Lung (tissue), 12 donors: ENCODE measurements around the gene SHISA7. TPM values are rescaled to one million over a fixed set of nuclear protein-coding genes. Genes with fewer than 3 reads are reported as not detected.

Source experiments
- ATAC-seq: fragments of 200-7000 bp; cut with Tn5 transposase; one replicate; pipeline ENCODE4 v1.9.1; 2020; ENCODE audit warnings: moderate number of reproducible peaks; ENCODE audit not compliant: insufficient read depth, low FRiP score
- DNase-seq, 3 donors: peaks; one replicate each; pipeline ENCODE4 v3.0.0-alpha.2; 2013 to 2017
- H3K27ac ChIP-seq, 2 donors: one replicate each; pipeline ENCODE4 v1.5.1; 2013; ENCODE audit warnings: mild to moderate bottlenecking in 2 of 2, moderate library complexity in 2 of 2, control low read depth in 1 of 2, inconsistent platforms in 1 of 2, low read depth in 1 of 2, low read length in 1 of 2
- H3K27me3 ChIP-seq, 3 donors: one replicate each; pipeline ENCODE4 v1.5.1; 2013; ENCODE audit warnings: low read length in 2 of 3; ENCODE audit not compliant: control insufficient read depth in 3 of 3, insufficient read depth in 3 of 3
- H3K36me3 ChIP-seq, 4 donors: one replicate each; pipeline ENCODE4 v1.5.1; 2013; ENCODE audit warnings: low read length in 4 of 4, mild to moderate bottlenecking in 1 of 4, moderate library complexity in 1 of 4; ENCODE audit not compliant: control insufficient read depth in 4 of 4, insufficient read depth in 4 of 4
- H3K4me1 ChIP-seq, 5 donors: one replicate each; pipeline ENCODE4 v1.5.1; 2013; ENCODE audit warnings: low read length in 5 of 5, mild to moderate bottlenecking in 2 of 5, moderate library complexity in 1 of 5; ENCODE audit not compliant: control insufficient read depth in 5 of 5, insufficient read depth in 5 of 5
- H3K4me3 ChIP-seq: one replicate; pipeline ENCODE4 v1.5.1; 2013; ENCODE audit warnings: mild to moderate bottlenecking, control low read depth, moderate library complexity
- H3K9ac ChIP-seq, 2 donors: one replicate each; pipeline ENCODE4 v1.5.1; 2013; ENCODE audit warnings: low read length in 2 of 2, control low read depth in 1 of 2; ENCODE audit not compliant: insufficient read depth in 1 of 2
- H3K9me3 ChIP-seq, 4 donors: one replicate each; pipeline ENCODE4 v1.5.1; 2013; ENCODE audit warnings: low read length in 3 of 4, mild to moderate bottlenecking in 1 of 4, moderate library complexity in 1 of 4; ENCODE audit not compliant: control insufficient read depth in 4 of 4, insufficient read depth in 3 of 4
- WGBS, 2 donors: extraction: QIAGEN DNeasy Blood & Tissue Kit; methylation state at CpG; one replicate each; pipeline ENCODE4 v1.1.7; 2013; 5-methylcytosine and 5-hydroxymethylcytosine counted together
- polyA plus RNA-seq, 2 donors: library from polyadenylated mRNA; stranded (reverse); fragments of 200-250 nt; gene quantifications; one replicate each; pipeline ENCODE4 v1.2.1, GENCODE V29; 2013
- total RNA-seq, 2 donors: library from RNA; depleted of rRNA in 1 of 2; stranded (reverse); fragments of >200 nt in 1 of 2; gene quantifications; one replicate each; pipeline ENCODE4 v1.2.1, GENCODE V29; 2014 to 2021
- TF ChIP-seq, protein P1 (sequence below): IDR thresholded peaks from 2 replicates; pipeline ENCODE4 v1.5.1; 2012; ENCODE audit warnings: mild to moderate bottlenecking; ENCODE audit errors: control extremely low read depth, extremely low read depth
- donor health status: control.
- donor health status: control.
- donor health status: Bipolar disorder and iron deficiency.
- donor health status: healthy.
- donor health status: DM: yes; HTN: yes; CAD: no.

The SHISA7 gene
- total and polyA plus RNA-seq, 4 donors: 0.03 to 0.14 TPM; not detected in 2

DNA sequence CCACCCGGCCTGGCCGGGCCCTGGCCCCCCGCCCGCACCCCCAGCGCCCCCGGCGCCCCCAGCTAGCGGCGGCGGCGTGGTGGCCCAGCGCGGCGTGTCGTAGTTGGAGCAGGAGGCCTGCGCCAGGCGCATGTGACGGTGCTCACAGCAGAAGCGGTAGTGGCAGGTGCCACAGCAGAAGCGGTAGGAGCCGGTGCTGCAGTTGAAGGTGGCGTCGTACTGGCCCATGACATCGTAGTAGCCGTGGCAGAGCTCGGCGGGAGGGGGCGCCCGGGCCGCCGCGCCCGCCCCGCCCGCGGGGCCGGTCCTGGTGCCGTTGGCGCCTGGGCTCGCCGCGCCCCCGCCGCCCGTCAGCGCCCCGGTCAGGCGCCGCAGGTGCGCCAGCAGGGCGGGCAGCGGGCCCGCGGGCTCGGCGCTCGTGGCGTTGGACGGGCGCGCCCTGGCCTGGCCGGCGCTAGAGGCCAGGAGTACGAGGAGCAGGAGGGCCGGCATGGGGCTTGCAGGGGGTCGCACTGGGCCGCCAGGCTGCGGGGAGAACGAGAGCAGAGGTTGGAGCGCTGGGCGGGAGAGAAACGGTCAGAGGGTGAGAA is 633 bp downstream of the SHISA7 start:
- Histone ChIP-seq H3K9ac (no peak overlapping the region), H3K9me3 (peaks cover 0 to 10% (median 0%) of the 10 kb centered on the region in 4 donors), H3K4me3 (no peak overlapping the region), H3K4me1 (peaks cover 0 to 11% (median 0%) of the 10 kb centered on the region in 5 donors), H3K36me3 (no peaks in the 10 kb centered on the region), H3K27ac (no peak overlapping the region), H3K27me3 (peaks cover 12 to 76% (median 51%) of the 10 kb centered on the region in 3 donors)
- no peak for DNase-seq
- 0 to 2% methylated on average over 37 to 72 of the region's 72 CpGs for WGBS, 2 donors
- TF ChIP-seq, protein P1, sequence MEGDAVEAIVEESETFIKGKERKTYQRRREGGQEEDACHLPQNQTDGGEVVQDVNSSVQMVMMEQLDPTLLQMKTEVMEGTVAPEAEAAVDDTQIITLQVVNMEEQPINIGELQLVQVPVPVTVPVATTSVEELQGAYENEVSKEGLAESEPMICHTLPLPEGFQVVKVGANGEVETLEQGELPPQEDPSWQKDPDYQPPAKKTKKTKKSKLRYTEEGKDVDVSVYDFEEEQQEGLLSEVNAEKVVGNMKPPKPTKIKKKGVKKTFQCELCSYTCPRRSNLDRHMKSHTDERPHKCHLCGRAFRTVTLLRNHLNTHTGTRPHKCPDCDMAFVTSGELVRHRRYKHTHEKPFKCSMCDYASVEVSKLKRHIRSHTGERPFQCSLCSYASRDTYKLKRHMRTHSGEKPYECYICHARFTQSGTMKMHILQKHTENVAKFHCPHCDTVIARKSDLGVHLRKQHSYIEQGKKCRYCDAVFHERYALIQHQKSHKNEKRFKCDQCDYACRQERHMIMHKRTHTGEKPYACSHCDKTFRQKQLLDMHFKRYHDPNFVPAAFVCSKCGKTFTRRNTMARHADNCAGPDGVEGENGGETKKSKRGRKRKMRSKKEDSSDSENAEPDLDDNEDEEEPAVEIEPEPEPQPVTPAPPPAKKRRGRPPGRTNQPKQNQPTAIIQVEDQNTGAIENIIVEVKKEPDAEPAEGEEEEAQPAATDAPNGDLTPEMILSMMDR: no peak
- no peak for ATAC-seq

DNA sequence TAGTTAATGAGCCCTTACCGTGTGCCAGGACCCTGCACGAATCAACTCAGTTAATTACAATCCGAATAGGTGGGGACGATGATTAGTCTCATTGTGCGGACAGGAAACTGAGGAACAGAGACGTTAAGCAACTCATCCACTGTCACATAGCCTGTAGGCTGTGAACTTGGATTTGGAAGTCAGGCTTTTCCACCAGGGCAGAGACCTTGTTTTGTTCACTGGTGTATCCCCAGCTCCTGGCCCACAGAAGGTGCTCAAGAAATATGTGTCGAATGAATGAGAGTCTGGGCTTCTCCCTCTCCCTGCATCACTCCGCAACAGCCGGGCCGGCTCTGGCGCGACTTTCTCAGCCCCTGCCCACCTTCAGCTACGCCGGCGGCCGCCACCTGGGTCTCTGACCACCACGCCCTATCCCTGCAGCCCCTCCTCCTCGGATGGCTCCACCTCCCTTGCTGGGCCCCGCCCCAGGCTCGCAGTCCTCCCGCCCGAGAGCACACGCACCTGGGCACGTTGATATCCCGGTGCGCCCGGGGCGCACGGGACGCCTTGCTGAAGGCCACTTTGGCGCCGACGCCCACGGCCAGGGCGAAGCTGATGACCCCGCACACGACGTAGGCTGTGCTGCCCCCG is 1.3 kb downstream of the SHISA7 start:
- Histone ChIP-seq H3K4me3 (peak overlapping the region; percentile 5), H3K27ac (no peak overlapping the region), H3K9ac (no peak overlapping the region), H3K9me3 (peaks cover 0 to 10% (median 0%) of the 10 kb centered on the region in 4 donors), H3K27me3 (peaks cover 12 to 70% (median 48%) of the 10 kb centered on the region in 3 donors), H3K36me3 (no peaks in the 10 kb centered on the region), H3K4me1 (peaks cover 0 to 11% (median 0%) of the 10 kb centered on the region in 5 donors)
- DNase-seq (no peak), ATAC-seq (no peak)
- TF ChIP-seq, protein P1: no peak
- WGBS, 2 donors: 2 to 6% methylated on average over 31 to 39 of the region's 39 CpGs

DNA sequence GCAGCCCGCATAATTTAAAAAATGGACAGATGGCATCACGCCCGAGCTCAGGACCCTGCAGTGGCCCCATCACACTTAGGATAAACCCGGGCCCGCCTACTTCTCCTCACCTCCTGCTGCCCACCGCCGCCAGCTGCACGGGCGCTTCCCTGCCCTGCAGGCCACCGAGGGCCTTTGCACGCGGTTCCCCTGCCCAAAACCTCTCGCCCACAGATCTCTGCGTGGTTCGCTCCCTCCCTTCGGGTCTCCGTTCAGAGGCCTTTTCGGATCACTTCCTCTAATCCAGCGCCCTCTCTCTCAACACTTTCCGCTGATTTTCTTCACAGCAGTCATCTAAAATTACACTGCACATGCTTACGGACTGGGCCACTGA is 1.8 kb downstream of the SHISA7 start:
- Histone ChIP-seq H3K27me3 (peaks cover 12 to 68% (median 47%) of the 10 kb centered on the region in 3 donors), H3K27ac (no peak overlapping the region), H3K9ac (no peak overlapping the region), H3K36me3 (no peaks in the 10 kb centered on the region), H3K4me1 (peaks cover 0 to 11% (median 0%) of the 10 kb centered on the region in 5 donors), H3K4me3 (no peak overlapping the region), H3K9me3 (peaks cover 0 to 10% (median 0%) of the 10 kb centered on the region in 4 donors)
- ATAC-seq (no peak), DNase-seq (no peak)
- WGBS, 2 donors: 4 to 5% methylated on average over 21 of the region's 21 CpGs
- TF ChIP-seq, protein P1: no peak
